Measurements from ENCODE around the gene PFKL.
"Not testable (repeated sequence)": the region's sequence is repeated elsewhere in the genome, so short reads cannot be mapped to it uniquely, and the experiment has no call there.

Gene PFKL

GRCh38 chr21:44282370-44282769, 17.5 kb upstream of the PFKL start:
- H3K36me3 ChIP-seq (ENCODE audit: insufficient read depth, low read length) = no peaks in the 10 kb centered on the region

GRCh38 chr21:44283211-44283785, 16.6 kb upstream of the PFKL start:
- not testable (repeated sequence) for H3K9me3 ChIP-seq (ENCODE audit: low read length); H3K9ac ChIP-seq (ENCODE audit: low read length); H3K4me1 ChIP-seq (ENCODE audit: insufficient read depth, low read length); H3K27ac ChIP-seq (ENCODE audit: low read depth, low read length); H3K36me3 ChIP-seq (ENCODE audit: insufficient read depth, low read length); H3K4me3 ChIP-seq (ENCODE audit: low read depth in 1 of 2, low read length in 2 of 2)
- H3K27me3 ChIP-seq (ENCODE audit: control insufficient read depth in 1 of 2, insufficient read depth in 2 of 2, low read length in 2 of 2) = peaks cover 4 to 35% of the 10 kb centered on the region in 2 donors

More at GRCh38 chr21:44282370-44282769, 17.5 kb upstream of the PFKL start:
- Histone ChIP-seq H3K4me3 (ENCODE audit: low read depth in 1 of 2, low read length in 2 of 2) (no peak overlapping the region), H3K9me3 (ENCODE audit: low read length) (no peaks in the 10 kb centered on the region), H3K27me3 (ENCODE audit: control insufficient read depth in 1 of 2, insufficient read depth in 2 of 2, low read length in 2 of 2) (peaks cover 4 to 29% of the 10 kb centered on the region in 2 donors), H3K27ac (ENCODE audit: low read depth, low read length) (no peak overlapping the region), H3K4me1 (ENCODE audit: insufficient read depth, low read length) (no peaks in the 10 kb centered on the region), H3K9ac (ENCODE audit: low read length) (no peak overlapping the region)

GRCh38 chr21:44283948-44284347, 15.9 kb upstream of the PFKL start:
- H3K4me1 ChIP-seq (ENCODE audit: insufficient read depth, low read length) = no peaks in the 10 kb centered on the region
- H3K9ac ChIP-seq (ENCODE audit: low read length) = no peak overlapping the region
- no peak overlapping the region for H3K27ac ChIP-seq (ENCODE audit: low read depth, low read length)
- no peak overlapping the region for H3K4me3 ChIP-seq (ENCODE audit: low read depth in 1 of 2, low read length in 2 of 2)
- no peaks in the 10 kb centered on the region for H3K9me3 ChIP-seq (ENCODE audit: low read length)
- H3K27me3 ChIP-seq (ENCODE audit: control insufficient read depth in 1 of 2, insufficient read depth in 2 of 2, low read length in 2 of 2) = peaks cover 4 to 38% of the 10 kb centered on the region in 2 donors
- H3K36me3 ChIP-seq (ENCODE audit: insufficient read depth, low read length) = no peaks in the 10 kb centered on the region

GRCh38 chr21:44285138-44285992, 14.5 kb upstream of the PFKL start, which contains the start of gene AIRE:
Gene AIRE, plus strand, starts transcription at chr21:44285876. Its CDS starts 131 bp downstream, at chr21:44286007.
- Histone ChIP-seq H3K4me1 (ENCODE audit: insufficient read depth, low read length) (no peaks in the 10 kb centered on the region), H3K9me3 (ENCODE audit: low read length) (no peaks in the 10 kb centered on the region), H3K4me3 (ENCODE audit: low read depth in 1 of 2, low read length in 2 of 2) (no peak within 1 kb of the TSS), H3K27ac (ENCODE audit: low read depth, low read length) (no peak within 1 kb of the TSS), H3K27me3 (ENCODE audit: control insufficient read depth in 1 of 2, insufficient read depth in 2 of 2, low read length in 2 of 2) (peaks cover 4 to 38% of the 10 kb centered on the region in 2 donors), H3K9ac (ENCODE audit: low read length) (no peak within 1 kb of the TSS), H3K36me3 (ENCODE audit: insufficient read depth, low read length) (no peaks in the 10 kb centered on the region)

GRCh38 chr21:44286086-44286715, 13.7 kb upstream of the PFKL start:
- no peak overlapping the region for H3K27ac ChIP-seq (ENCODE audit: low read depth, low read length)
- no peaks in the 10 kb centered on the region for H3K36me3 ChIP-seq (ENCODE audit: insufficient read depth, low read length)
- no peaks in the 10 kb centered on the region for H3K9me3 ChIP-seq (ENCODE audit: low read length)
- peaks cover 4 to 38% of the 10 kb centered on the region in 2 donors for H3K27me3 ChIP-seq (ENCODE audit: control insufficient read depth in 1 of 2, insufficient read depth in 2 of 2, low read length in 2 of 2)
- no peak overlapping the region for H3K9ac ChIP-seq (ENCODE audit: low read length)
- H3K4me3 ChIP-seq (ENCODE audit: low read depth in 1 of 2, low read length in 2 of 2) = no peak overlapping the region
- H3K4me1 ChIP-seq (ENCODE audit: insufficient read depth, low read length) = no peaks in the 10 kb centered on the region

GRCh38 chr21:44286716-44287632, 12.9 kb upstream of the PFKL start:
- no peaks in the 10 kb centered on the region for H3K4me1 ChIP-seq (ENCODE audit: insufficient read depth, low read length)
- peaks cover 4 to 38% of the 10 kb centered on the region in 2 donors for H3K27me3 ChIP-seq (ENCODE audit: control insufficient read depth in 1 of 2, insufficient read depth in 2 of 2, low read length in 2 of 2)
- H3K4me3 ChIP-seq (ENCODE audit: low read depth in 1 of 2, low read length in 2 of 2) = no peak overlapping the region
- H3K9me3 ChIP-seq (ENCODE audit: low read length) = no peaks in the 10 kb centered on the region
- no peaks in the 10 kb centered on the region for H3K36me3 ChIP-seq (ENCODE audit: insufficient read depth, low read length)
- H3K27ac ChIP-seq (ENCODE audit: low read depth, low read length) = no peak overlapping the region
- no peak overlapping the region for H3K9ac ChIP-seq (ENCODE audit: low read length)

- H3K9me3 ChIP-seq (ENCODE audit: low read length) = no peaks in the 10 kb centered on the region
- no peaks in the 10 kb centered on the region for H3K36me3 ChIP-seq (ENCODE audit: insufficient read depth, low read length)
- peaks cover 4 to 38% of the 10 kb centered on the region in 2 donors for H3K27me3 ChIP-seq (ENCODE audit: control insufficient read depth in 1 of 2, insufficient read depth in 2 of 2, low read length in 2 of 2)
These were observed 11.4 kb upstream of the PFKL start for GRCh38 chr21:44288251-44289110.

GRCh38 chr21:44289381-44290010, 10.4 kb upstream of the PFKL start:
- H3K9ac ChIP-seq (ENCODE audit: low read length) = no peak overlapping the region
- no peak overlapping the region for H3K27ac ChIP-seq (ENCODE audit: low read depth, low read length)
- no peak overlapping the region for H3K4me3 ChIP-seq (ENCODE audit: low read depth in 1 of 2, low read length in 2 of 2)
- no peaks in the 10 kb centered on the region for H3K36me3 ChIP-seq (ENCODE audit: insufficient read depth, low read length)
- H3K27me3 ChIP-seq (ENCODE audit: control insufficient read depth in 1 of 2, insufficient read depth in 2 of 2, low read length in 2 of 2) = peaks cover 4 to 41% of the 10 kb centered on the region in 2 donors
- H3K9me3 ChIP-seq (ENCODE audit: low read length) = no peaks in the 10 kb centered on the region
- H3K4me1 ChIP-seq (ENCODE audit: insufficient read depth, low read length) = no peaks in the 10 kb centered on the region

More at GRCh38 chr21:44288251-44289110, 11.4 kb upstream of the PFKL start:
- Histone ChIP-seq H3K9ac (ENCODE audit: low read length) (no peak overlapping the region), H3K4me3 (ENCODE audit: low read depth in 1 of 2, low read length in 2 of 2) (no peak overlapping the region), H3K4me1 (ENCODE audit: insufficient read depth, low read length) (no peaks in the 10 kb centered on the region), H3K27ac (ENCODE audit: low read depth, low read length) (no peak overlapping the region)

- H3K27me3 ChIP-seq (ENCODE audit: control insufficient read depth in 1 of 2, insufficient read depth in 2 of 2, low read length in 2 of 2) = peaks cover 4 to 40% of the 10 kb centered on the region in 2 donors
- no peak overlapping the region for H3K4me3 ChIP-seq (ENCODE audit: low read depth in 1 of 2, low read length in 2 of 2)
- H3K9ac ChIP-seq (ENCODE audit: low read length) = no peak overlapping the region
- no peaks in the 10 kb centered on the region for H3K9me3 ChIP-seq (ENCODE audit: low read length)
- H3K4me1 ChIP-seq (ENCODE audit: insufficient read depth, low read length) = no peaks in the 10 kb centered on the region
- no peaks in the 10 kb centered on the region for H3K36me3 ChIP-seq (ENCODE audit: insufficient read depth, low read length)
- no peak overlapping the region for H3K27ac ChIP-seq (ENCODE audit: low read depth, low read length)
These were observed 9.4 kb upstream of the PFKL start for GRCh38 chr21:44290327-44291077.

Measured in muscle layer of colon (tissue), 2 donors.